ENCODE measurements around the gene TSPAN31.
"Not testable (repeated sequence)": the region's sequence is repeated elsewhere in the genome, so short reads cannot be mapped to it uniquely, and the experiment has no call there.

The TSPAN31 gene

DNA sequence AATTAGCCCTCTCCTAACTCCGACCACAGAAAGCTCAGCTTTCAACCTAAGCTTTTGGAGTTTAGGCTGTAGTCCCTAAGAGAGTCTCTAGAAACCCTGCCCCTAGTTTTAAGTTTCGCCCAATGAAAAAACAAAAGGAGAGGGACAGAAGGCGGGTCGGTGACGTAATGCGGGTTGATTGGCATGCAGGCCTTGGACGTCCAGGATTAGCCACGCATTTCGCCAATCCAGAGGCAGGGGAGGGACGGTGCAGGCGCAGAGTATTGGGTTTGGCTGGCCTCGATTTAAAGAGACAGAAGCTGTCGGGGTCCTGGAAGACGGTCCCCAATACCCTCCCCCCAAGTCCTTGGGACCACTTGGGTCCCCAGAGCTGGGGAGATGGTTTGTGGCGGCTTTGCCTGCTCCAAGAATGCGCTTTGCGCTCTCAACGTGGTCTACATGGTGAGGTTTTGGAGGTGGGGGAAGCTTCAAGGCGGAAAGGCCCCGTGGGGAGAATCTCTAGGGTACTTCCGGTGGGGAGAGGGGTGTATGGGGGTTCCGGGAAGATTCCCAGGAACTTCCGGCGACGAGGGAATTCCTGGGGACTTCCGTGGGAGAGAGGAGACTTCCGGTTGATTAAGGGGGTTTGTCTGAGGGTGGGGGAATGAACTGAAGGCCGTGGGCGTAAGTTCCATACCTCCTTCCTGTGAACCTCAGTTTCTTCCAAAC, at the start of gene TSPAN31:
Gene TSPAN31, plus strand, starts transcription at position 263 of the 708 bp plus-strand sequence. Its CDS starts 116 bp downstream, at position 379.
- DNase-seq: peak; percentile 97

- DNase-seq: no peak
Observed at GRCh38 chr12:57695770-57696432, 48.9 kb upstream of the TSPAN31 start.

DNA sequence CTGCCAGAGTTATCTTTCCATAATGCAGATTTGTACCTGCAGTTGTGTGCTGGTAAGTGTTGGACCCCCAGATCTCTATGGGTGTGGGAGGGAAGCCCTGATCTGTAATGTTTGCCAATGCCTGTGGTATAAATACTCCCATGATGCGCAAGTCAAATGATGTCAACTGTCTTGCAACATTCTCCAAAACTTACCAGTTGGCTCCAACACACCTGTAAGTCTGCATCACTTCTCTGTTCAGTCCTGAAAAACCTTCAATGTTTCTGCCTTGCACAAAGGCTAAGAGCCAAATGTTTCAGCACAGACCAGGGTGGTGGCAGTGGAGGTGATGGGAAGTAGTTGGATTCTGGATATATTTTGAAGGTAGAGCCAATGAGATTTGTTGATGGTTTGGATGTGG, 47.8 kb upstream of the TSPAN31 start:
- DNase-seq: no peak

DNA sequence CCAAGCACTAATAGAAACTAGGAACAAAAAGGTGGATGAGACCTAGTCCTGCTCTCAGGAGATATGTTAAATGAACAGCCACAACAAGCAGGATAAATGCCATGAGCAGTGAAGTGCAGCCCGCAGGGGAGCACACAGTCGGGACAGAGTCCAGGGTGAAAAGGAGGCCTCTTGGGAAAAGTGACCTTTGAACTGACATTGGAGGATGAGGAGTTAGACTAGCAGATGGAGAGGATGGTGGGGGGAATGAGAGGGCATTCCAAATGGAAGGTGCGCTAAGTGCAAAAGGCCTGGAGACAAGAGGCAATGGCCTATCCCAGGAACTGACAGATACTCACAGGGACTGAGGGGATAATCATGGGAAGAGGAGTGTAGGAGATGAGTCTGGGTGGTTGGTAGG, 46.4 kb upstream of the TSPAN31 start:
- DNase-seq: no peak

DNA sequence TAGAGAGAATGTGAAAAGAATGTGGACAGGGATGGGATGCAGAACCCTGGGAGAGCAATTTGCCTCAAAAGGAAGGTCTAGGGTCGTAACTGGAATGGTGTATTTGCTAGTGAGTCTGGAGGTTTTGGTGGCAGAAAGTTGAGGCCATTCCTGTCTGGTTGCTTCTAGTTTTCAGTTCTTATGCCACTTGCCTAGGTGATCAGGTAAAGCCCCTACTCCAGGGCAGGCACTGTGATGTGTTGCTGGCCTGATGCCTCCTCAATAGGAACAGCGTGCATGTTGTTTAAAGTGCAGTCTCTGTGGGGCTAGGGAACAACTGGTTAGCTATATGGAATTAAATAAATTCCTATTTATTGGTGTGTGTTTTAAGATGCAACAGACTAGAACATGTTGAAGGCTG, 44.5 kb upstream of the TSPAN31 start:
- DNase-seq: no peak

GRCh38 chr12:57707250-57707649, 37.6 kb upstream of the TSPAN31 start:
- no peak for DNase-seq

DNA sequence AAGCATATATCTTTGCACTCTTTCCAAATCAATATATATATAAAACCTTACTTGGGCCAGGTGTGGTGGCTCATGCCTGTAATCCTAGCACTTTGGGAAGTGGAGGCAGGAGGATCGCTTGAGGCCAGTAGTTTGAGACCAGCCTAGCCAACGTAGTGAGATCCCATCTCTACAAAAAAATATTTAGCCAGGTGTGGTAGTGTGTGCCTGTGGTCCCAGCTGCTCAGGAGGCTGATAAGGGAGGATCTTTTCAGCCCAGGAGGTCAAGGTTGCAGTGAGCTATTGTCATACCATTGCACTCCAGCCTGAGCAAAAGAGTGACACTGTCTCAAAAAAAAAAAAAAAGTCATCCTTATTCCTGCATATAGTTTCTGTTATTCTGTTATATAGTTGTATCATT, 36.5 kb upstream of the TSPAN31 start:
- no peak for DNase-seq

GRCh38 chr12:57712701-57713100, 32.1 kb upstream of the TSPAN31 start:
- DNase-seq: no peak

DNA sequence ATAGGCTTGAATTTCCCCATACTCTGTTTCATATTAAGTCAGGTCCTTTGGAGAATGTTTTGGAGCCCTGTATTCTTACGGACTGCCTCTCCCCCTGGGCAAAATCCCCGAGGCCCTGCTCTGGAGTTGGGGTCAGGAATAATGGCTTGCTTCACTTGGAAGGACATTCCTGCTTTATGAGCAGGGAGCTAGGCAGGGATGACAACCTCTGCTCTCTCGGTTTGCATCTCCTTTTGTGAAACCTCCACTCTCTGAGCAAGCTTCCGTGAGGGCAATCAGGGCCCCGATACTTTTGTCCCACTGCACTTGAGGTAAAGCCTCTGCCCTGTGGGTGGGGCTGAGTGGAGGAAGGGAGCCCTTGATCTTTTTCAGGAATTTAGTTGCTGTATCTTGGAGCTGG, 31.6 kb upstream of the TSPAN31 start:
- no peak for DNase-seq

GRCh38 chr12:57715036-57715748, 29.6 kb upstream of the TSPAN31 start:
- not testable (repeated sequence) for DNase-seq

- no peak for DNase-seq
Observed at GRCh38 chr12:57715786-57716185, 29.1 kb upstream of the TSPAN31 start.

DNA sequence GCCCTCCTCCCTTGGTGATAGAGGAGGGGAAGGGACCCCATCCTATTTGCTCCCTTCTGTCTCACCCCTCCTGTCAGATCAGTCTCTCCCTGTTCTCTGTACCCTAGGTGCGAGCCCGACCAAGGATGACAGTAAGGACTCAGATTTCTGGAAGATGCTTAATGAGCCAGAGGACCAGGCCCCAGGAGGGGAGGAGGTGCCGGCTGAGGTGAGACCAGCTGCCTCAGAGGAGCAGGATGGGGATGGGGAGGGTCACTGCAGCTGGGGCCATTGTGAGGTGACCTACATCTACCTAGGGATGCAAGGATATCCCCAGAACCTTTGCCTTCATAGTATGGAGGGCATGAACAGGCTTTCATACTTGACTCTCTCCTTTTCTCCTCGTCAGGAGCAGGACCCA, 28.5 kb upstream of the TSPAN31 start:
- DNase-seq: no peak

GRCh38 chr12:57717131-57717530, 27.7 kb upstream of the TSPAN31 start:
- DNase-seq: no peak

GRCh38 chr12:57717846-57718640, 26.8 kb upstream of the TSPAN31 start:
- DNase-seq: no peak

GRCh38 chr12:57718641-57719528, 26.0 kb upstream of the TSPAN31 start:
- DNase-seq: no peak

DNA sequence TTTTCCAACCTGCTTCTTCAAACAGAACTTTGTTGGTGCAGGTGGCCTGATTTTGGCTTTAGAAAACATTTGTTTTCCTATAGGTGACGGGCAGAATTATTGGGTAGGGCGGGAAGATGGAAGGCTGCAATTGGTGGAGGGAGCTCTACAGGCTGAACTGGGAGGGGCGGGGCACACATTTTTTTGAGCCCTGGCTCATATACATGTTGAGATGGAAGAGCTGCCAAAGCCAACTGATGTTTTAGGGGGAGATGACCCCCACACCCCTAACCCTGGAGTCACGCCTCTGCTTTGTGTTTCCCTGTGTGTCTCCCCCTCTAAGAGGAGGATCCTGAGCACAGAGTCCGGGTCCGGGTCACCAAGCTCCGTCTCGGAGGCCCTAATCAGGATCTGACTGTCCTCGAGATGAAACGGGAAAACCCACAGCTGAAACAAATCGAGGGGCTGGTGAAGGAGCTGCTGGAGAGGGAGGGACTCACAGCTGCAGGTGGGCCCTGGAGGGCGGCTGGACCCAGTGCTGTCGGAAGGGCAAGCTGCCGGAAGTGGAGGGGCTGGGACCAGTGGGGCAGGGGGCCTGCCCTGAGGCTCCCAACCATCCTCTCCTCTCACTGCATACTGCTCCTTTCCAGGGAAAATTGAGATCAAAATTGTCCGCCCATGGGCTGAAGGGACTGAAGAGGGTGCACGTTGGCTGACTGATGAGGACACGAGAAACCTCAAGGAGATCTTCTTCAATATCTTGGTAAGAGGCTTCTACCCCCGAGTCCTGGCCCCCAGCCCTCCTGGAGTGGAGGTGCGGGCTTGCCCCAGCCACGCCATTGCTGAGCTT, 24.8 kb upstream of the TSPAN31 start:
- no peak for DNase-seq

DNA sequence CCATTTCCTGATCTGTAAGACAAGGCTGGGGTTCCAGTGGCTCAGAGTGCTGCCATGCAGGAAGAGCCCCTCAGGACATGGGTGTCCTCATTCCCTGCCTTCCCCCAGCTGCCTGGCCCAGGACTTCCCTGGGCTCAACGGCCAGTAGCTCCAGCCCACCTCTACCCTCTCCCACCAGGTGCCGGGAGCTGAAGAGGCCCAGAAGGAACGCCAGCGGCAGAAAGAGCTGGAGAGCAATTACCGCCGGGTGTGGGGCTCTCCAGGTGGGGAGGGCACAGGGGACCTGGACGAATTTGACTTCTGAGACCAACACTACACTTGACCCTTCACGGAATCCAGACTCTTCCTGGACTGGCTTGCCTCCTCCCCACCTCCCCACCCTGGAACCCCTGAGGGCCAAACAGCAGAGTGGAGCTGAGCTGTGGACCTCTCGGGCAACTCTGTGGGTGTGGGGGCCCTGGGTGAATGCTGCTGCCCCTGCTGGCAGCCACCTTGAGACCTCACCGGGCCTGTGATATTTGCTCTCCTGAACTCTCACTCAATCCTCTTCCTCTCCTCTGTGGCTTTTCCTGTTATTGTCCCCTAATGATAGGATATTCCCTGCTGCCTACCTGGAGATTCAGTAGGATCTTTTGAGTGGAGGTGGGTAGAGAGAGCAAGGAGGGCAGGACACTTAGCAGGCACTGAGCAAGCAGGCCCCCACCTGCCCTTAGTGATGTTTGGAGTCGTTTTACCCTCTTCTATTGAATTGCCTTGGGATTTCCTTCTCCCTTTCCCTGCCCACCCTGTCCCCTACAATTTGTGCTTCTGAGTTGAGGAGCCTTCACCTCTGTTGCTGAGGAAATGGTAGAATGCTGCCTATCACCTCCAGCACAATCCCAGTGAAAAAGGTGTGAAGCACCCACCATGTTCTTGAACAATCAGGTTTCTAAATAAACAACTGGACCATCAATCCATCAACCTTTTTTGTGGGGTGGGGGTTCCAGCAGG, 23.9 kb upstream of the TSPAN31 start:
- DNase-seq: no peak

DNA sequence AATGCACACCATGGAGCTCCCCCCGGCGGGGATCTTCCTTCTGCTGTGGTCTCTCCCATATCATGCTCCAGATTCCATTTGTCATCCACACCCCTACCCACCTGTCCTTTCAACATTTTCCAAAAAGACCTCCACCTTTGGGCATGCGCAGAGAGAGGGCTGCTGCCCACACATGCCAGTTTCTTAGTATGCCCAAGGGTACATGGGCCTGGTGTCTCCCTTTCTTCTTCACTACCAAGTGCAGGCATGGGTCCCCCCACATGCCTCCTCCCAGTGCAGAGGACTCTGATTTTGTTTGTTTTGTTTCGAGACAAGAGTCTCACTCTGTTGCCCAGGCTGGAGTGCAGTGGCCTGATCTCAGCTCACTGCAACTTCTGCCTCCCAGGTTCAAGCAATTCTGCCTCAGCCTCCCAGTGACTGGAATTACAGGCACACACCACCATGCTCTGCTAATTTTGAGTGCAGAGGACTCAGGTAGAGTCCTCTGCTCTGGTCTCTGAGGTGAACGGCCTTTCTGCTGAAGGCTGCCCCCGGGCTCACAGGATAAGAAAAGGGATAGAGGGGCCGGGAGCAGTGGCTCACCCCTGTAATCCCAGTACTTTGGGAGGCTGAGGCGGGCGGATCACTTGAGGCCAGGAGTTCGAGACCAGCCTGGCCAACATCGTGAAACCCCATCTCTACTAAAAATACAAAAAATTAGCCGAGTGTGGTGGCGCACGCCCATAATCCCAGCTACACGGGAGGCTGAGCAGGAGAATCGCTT, 22.8 kb upstream of the TSPAN31 start:
- DNase-seq: not testable (repeated sequence)

Data from CD4-positive, alpha-beta T cell treated with Interleukin-4 for 1 hour (primary cell).